Lung (tissue), 16 donors: ENCODE data around the gene SLITRK2. TPM values are rescaled to one million over a fixed set of nuclear protein-coding genes. Genes with fewer than 3 reads are reported as not detected.

Source experiments
- ATAC-seq: fragments of 200-7000 bp; cut with Tn5 transposase; one replicate; pipeline ENCODE4 v1.9.1; 2020; ENCODE audit warnings: moderate number of reproducible peaks; ENCODE audit not compliant: insufficient read depth, low FRiP score
- DNase-seq, 3 donors: peaks; one replicate each; pipeline ENCODE4 v3.0.0-alpha.2; 2013 to 2017
- H3K27ac ChIP-seq, 2 donors: one replicate each; pipeline ENCODE4 v1.5.1; 2013; ENCODE audit warnings: mild to moderate bottlenecking in 2 of 2, moderate library complexity in 2 of 2, control low read depth in 1 of 2, inconsistent platforms in 1 of 2, low read depth in 1 of 2, low read length in 1 of 2
- H3K27me3 ChIP-seq, 3 donors: one replicate each; pipeline ENCODE4 v1.5.1; 2013; ENCODE audit warnings: low read length in 2 of 3; ENCODE audit not compliant: control insufficient read depth in 3 of 3, insufficient read depth in 3 of 3
- H3K36me3 ChIP-seq, 4 donors: one replicate each; pipeline ENCODE4 v1.5.1; 2013; ENCODE audit warnings: low read length in 4 of 4, mild to moderate bottlenecking in 1 of 4, moderate library complexity in 1 of 4; ENCODE audit not compliant: control insufficient read depth in 4 of 4, insufficient read depth in 4 of 4
- H3K4me1 ChIP-seq, 5 donors: one replicate each; pipeline ENCODE4 v1.5.1; 2013; ENCODE audit warnings: low read length in 5 of 5, mild to moderate bottlenecking in 2 of 5, moderate library complexity in 1 of 5; ENCODE audit not compliant: control insufficient read depth in 5 of 5, insufficient read depth in 5 of 5
- H3K4me3 ChIP-seq: one replicate; pipeline ENCODE4 v1.5.1; 2013; ENCODE audit warnings: mild to moderate bottlenecking, control low read depth, moderate library complexity
- H3K9ac ChIP-seq, 2 donors: one replicate each; pipeline ENCODE4 v1.5.1; 2013; ENCODE audit warnings: low read length in 2 of 2, control low read depth in 1 of 2; ENCODE audit not compliant: insufficient read depth in 1 of 2
- H3K9me3 ChIP-seq, 4 donors: one replicate each; pipeline ENCODE4 v1.5.1; 2013; ENCODE audit warnings: low read length in 3 of 4, mild to moderate bottlenecking in 1 of 4, moderate library complexity in 1 of 4; ENCODE audit not compliant: control insufficient read depth in 4 of 4, insufficient read depth in 3 of 4
- CTCF ChIP-seq: IDR thresholded peaks from 2 replicates; pipeline ENCODE4 v1.5.1; 2012; ENCODE audit warnings: mild to moderate bottlenecking; ENCODE audit errors: control extremely low read depth, extremely low read depth
- WGBS, 2 donors: extraction: QIAGEN DNeasy Blood & Tissue Kit; methylation state at CpG; one replicate each; pipeline ENCODE4 v1.1.7; 2013; 5-methylcytosine and 5-hydroxymethylcytosine counted together
- long read RNA-seq, 5 donors: transcript quantifications; one replicate each; lab custom pipeline, GENCODE V29; 2026
- polyA plus RNA-seq, 2 donors: library from polyadenylated mRNA; stranded (reverse); fragments of 200-250 nt; gene quantifications; one replicate each; pipeline ENCODE4 v1.2.1, GENCODE V29; 2013
- total RNA-seq, 2 donors: library from RNA; depleted of rRNA in 1 of 2; stranded (reverse); fragments of >200 nt in 1 of 2; gene quantifications; one replicate each; pipeline ENCODE4 v1.2.1, GENCODE V29; 2014 to 2021
- donor health status: control.
- donor health status: control.
- donor health status: Bipolar disorder and iron deficiency.
- donor health status: healthy.
- donor health status: DM: yes; HTN: yes; CAD: no.

The SLITRK2 gene
- total RNA-seq, result 1 to 10 TPM; 1.2 to 1.7 TPM
- polyA plus RNA-seq, result under 1 TPM; 0.18 to 0.24 TPM
- long read RNA-seq, donor 1, full-length matches to known transcripts, result 18 of 18 reads
- long read RNA-seq, donor 1, partial matches to known transcripts, result 0 of 18 reads
- long read RNA-seq, donor 1, other reads (novel, unspliced or antisense), result 0 of 18 reads
- long read RNA-seq, donor 2, full-length matches to known transcripts, result 6 of 6 reads
- long read RNA-seq, donor 2, partial matches to known transcripts, result 0 of 6 reads
- long read RNA-seq, donor 2, other reads (novel, unspliced or antisense), result 0 of 6 reads
- long read RNA-seq, donor 3, full-length matches to known transcripts, result 17 of 17 reads
- long read RNA-seq, donor 3, partial matches to known transcripts, result 0 of 17 reads
- long read RNA-seq, donor 3, other reads (novel, unspliced or antisense), result 0 of 17 reads
- long read RNA-seq, donor 4, full-length matches to known transcripts, result 8 of 8 reads
- long read RNA-seq, donor 4, partial matches to known transcripts, result 0 of 8 reads
- long read RNA-seq, donor 4, other reads (novel, unspliced or antisense), result 0 of 8 reads
- long read RNA-seq, donor 5, full-length matches to known transcripts, result 20 of 20 reads
- long read RNA-seq, donor 5, partial matches to known transcripts, result 0 of 20 reads
- long read RNA-seq, donor 5, other reads (novel, unspliced or antisense), result 0 of 20 reads

GRCh38 chrX:145817331-145818185 lies at the start of gene SLITRK2:
SLITRK2 (plus strand) TSS chrX:145817829; CDS start chrX:145822426, 4,597 bp downstream.
- WGBS, 2 donors, result 1 to 24% methylated on average over 22 to 58 of the region's 60 CpGs
- no peak within 1 kb of the TSS for H3K27ac ChIP-seq
- ATAC-seq, result peak; percentile 31
- no peaks in the 10 kb centered on the region for H3K36me3 ChIP-seq
- TF ChIP-seq CTCF, result no peak
- H3K9ac ChIP-seq, result peak within 1 kb of the TSS in 1 of 2 donors; percentile 71
- H3K4me1 ChIP-seq, result peaks cover 0 to 3% (median 0%) of the 10 kb centered on the region in 5 donors
- peak; percentile 57 to 68 (median 67) for DNase-seq
- H3K9me3 ChIP-seq, result peaks cover 0 to 10% (median 0%) of the 10 kb centered on the region in 4 donors
- no peak within 1 kb of the TSS for H3K4me3 ChIP-seq
- peaks cover 4 to 37% (median 20%) of the 10 kb centered on the region in 3 donors for H3K27me3 ChIP-seq

- Histone ChIP-seq H3K36me3 (no peaks in the 10 kb centered on the region), H3K27me3 (no peaks in the 10 kb centered on the region), H3K27ac (no peak overlapping the region), H3K9me3 (no peaks in the 10 kb centered on the region), H3K4me1 (no peaks in the 10 kb centered on the region), H3K9ac (no peak overlapping the region), H3K4me3 (no peak overlapping the region)
- no peak for DNase-seq
- TF ChIP-seq CTCF, result no peak
- 42 to 91% methylated on average over 1 of the region's 1 CpG for WGBS, 2 donors
- no peak for ATAC-seq
These were observed 44.6 kb upstream of the SLITRK2 start for GRCh38 chrX:145773006-145773405.

GRCh38 chrX:145792281-145792680 lies 25.3 kb upstream of the SLITRK2 start:
- no peaks in the 10 kb centered on the region for H3K36me3 ChIP-seq
- TF ChIP-seq CTCF, result no peak
- H3K9me3 ChIP-seq, result no peaks in the 10 kb centered on the region
- no peak overlapping the region for H3K9ac ChIP-seq
- ATAC-seq (no peak), DNase-seq (no peak)
- no peaks in the 10 kb centered on the region for H3K4me1 ChIP-seq
- 69 to 85% methylated on average over 1 of the region's 1 CpG for WGBS, 2 donors
- H3K27ac ChIP-seq, result no peak overlapping the region
- H3K27me3 ChIP-seq, result no peaks in the 10 kb centered on the region
- no peak overlapping the region for H3K4me3 ChIP-seq
